ENCODE data around the gene TMEM79. TPM values are rescaled to one million over a fixed set of nuclear protein-coding genes. Genes with fewer than 3 reads are reported as not detected.

TMEM79 gene
- total and polyA plus RNA-seq, 2 donors (not counting 1 experiment from before 2014, with no cell fraction given) = 1.1 to 3.6 TPM

- Histone ChIP-seq H3K79me2 (ENCODE audit: control insufficient read depth, insufficient read depth, low read length) (no peaks in the 10 kb centered on the region), H3K4me2 (ENCODE audit: extremely low read depth, insufficient read depth, low read length) (no peak overlapping the region), H3K9ac (ENCODE audit: insufficient read depth, low read length) (no peak overlapping the region), H3K27ac (ENCODE audit: insufficient read depth, low read length) (no peak overlapping the region), H3K27me3 (ENCODE audit: control insufficient read depth, insufficient read depth, low read length) (no peaks in the 10 kb centered on the region), H3K9me3 (ENCODE audit: control insufficient read depth, insufficient read depth, low read depth, low read length) (no peaks in the 10 kb centered on the region), H2AFZ (ENCODE audit: low read length) (no peak overlapping the region), H4K20me1 (ENCODE audit: control insufficient read depth, extremely low read depth, insufficient read depth, low read length) (no peaks in the 10 kb centered on the region), H3K4me1 (ENCODE audit: control insufficient read depth, extremely low read depth, insufficient read depth, low read length) (no peaks in the 10 kb centered on the region), H3K36me3 (ENCODE audit: control insufficient read depth, insufficient read depth, low read length) (peaks cover 24% of the 10 kb centered on the region), H3K4me3 (replicated peaks in 1 of 4; ENCODE audit: control extremely low read depth in 1 of 4, insufficient read depth in 1 of 4, low read depth in 3 of 4, low read length in 4 of 4) (no peak overlapping the region)
- TF ChIP-seq CTCF (conservative IDR thresholded peaks at IDR 0.05 in 1 of 2, IDR thresholded peaks at IDR 0.05 in 1 of 2; ENCODE audit: low read depth in 1 of 2, low read length in 2 of 2) (no peak), EZH2 (IDR thresholded peaks at IDR 0.05; ENCODE audit: low read length, missing control alignments) (no peak)
- DNase-seq (ENCODE audit: low read depth in 2 of 2) = no peak
Observed at GRCh38 chr1:156253634-156254033, 30.5 kb upstream of the TMEM79 start.

GRCh38 chr1:156257711-156258110 lies 26.4 kb upstream of the TMEM79 start:
- Histone ChIP-seq H2AFZ (ENCODE audit: low read length) (no peak overlapping the region), H3K79me2 (ENCODE audit: control insufficient read depth, insufficient read depth, low read length) (no peaks in the 10 kb centered on the region), H4K20me1 (ENCODE audit: control insufficient read depth, extremely low read depth, insufficient read depth, low read length) (peaks cover 2% of the 10 kb centered on the region), H3K4me1 (ENCODE audit: control insufficient read depth, extremely low read depth, insufficient read depth, low read length) (peaks cover 4% of the 10 kb centered on the region), H3K36me3 (ENCODE audit: control insufficient read depth, insufficient read depth, low read length) (peaks cover 36% of the 10 kb centered on the region), H3K4me2 (ENCODE audit: extremely low read depth, insufficient read depth, low read length) (no peak overlapping the region), H3K27ac (ENCODE audit: insufficient read depth, low read length) (no peak overlapping the region), H3K4me3 (replicated peaks in 1 of 4; ENCODE audit: control extremely low read depth in 1 of 4, insufficient read depth in 1 of 4, low read depth in 3 of 4, low read length in 4 of 4) (no peak overlapping the region), H3K9ac (ENCODE audit: insufficient read depth, low read length) (no peak overlapping the region), H3K9me3 (ENCODE audit: control insufficient read depth, insufficient read depth, low read depth, low read length) (no peaks in the 10 kb centered on the region), H3K27me3 (ENCODE audit: control insufficient read depth, insufficient read depth, low read length) (no peaks in the 10 kb centered on the region)
- DNase-seq (ENCODE audit: low read depth in 2 of 2) = no peak
- TF ChIP-seq CTCF (conservative IDR thresholded peaks at IDR 0.05 in 1 of 2, IDR thresholded peaks at IDR 0.05 in 1 of 2; ENCODE audit: low read depth in 1 of 2, low read length in 2 of 2) = no peak
- no peak for TF ChIP-seq EZH2 (IDR thresholded peaks at IDR 0.05; ENCODE audit: low read length, missing control alignments)

GRCh38 chr1:156258859-156259258 lies 25.3 kb upstream of the TMEM79 start:
- no peak overlapping the region for H3K9ac ChIP-seq (ENCODE audit: insufficient read depth, low read length)
- no peak for DNase-seq (ENCODE audit: low read depth in 2 of 2)
- peaks cover 11% of the 10 kb centered on the region for H3K4me1 ChIP-seq (ENCODE audit: control insufficient read depth, extremely low read depth, insufficient read depth, low read length)
- H3K79me2 ChIP-seq (ENCODE audit: control insufficient read depth, insufficient read depth, low read length) = no peaks in the 10 kb centered on the region
- H2AFZ ChIP-seq (ENCODE audit: low read length) = no peak overlapping the region
- no peaks in the 10 kb centered on the region for H3K9me3 ChIP-seq (ENCODE audit: control insufficient read depth, insufficient read depth, low read depth, low read length)
- H4K20me1 ChIP-seq (ENCODE audit: control insufficient read depth, extremely low read depth, insufficient read depth, low read length) = peaks cover 2% of the 10 kb centered on the region
- TF ChIP-seq CTCF (conservative IDR thresholded peaks at IDR 0.05 in 1 of 2, IDR thresholded peaks at IDR 0.05 in 1 of 2; ENCODE audit: low read depth in 1 of 2, low read length in 2 of 2) (no peak), EZH2 (IDR thresholded peaks at IDR 0.05; ENCODE audit: low read length, missing control alignments) (no peak)
- H3K27ac ChIP-seq (ENCODE audit: insufficient read depth, low read length) = no peak overlapping the region
- H3K27me3 ChIP-seq (ENCODE audit: control insufficient read depth, insufficient read depth, low read length) = no peaks in the 10 kb centered on the region
- H3K4me3 ChIP-seq (replicated peaks in 1 of 4; ENCODE audit: control extremely low read depth in 1 of 4, insufficient read depth in 1 of 4, low read depth in 3 of 4, low read length in 4 of 4) = no peak overlapping the region
- H3K36me3 ChIP-seq (ENCODE audit: control insufficient read depth, insufficient read depth, low read length) = peaks cover 35% of the 10 kb centered on the region
- H3K4me2 ChIP-seq (ENCODE audit: extremely low read depth, insufficient read depth, low read length) = no peak overlapping the region

All from fibroblast of lung (primary cell).